GM12864 (cell line): ENCODE results near the gene INO80E.

Experiments
- DNase-seq: peaks from one replicate; pipeline ENCODE4 v3.0.0-alpha.2; 2011; ENCODE audit warnings: low read depth
- H3K4me3 ChIP-seq: 2 replicates; pipeline ENCODE4 v1.5.1; 2011; ENCODE audit warnings: mild to moderate bottlenecking, low read depth, low read length, control low read depth
- CTCF ChIP-seq: IDR thresholded peaks from 2 replicates; pipeline ENCODE4 v1.5.1; 2011; ENCODE audit warnings: low read depth, mild to moderate bottlenecking, moderate library complexity, low read length, control low read depth, inconsistent platforms; ENCODE audit errors: missing control alignments

Gene INO80E

GRCh38 chr16:29977063-29977825, 18.8 kb upstream of the INO80E start:
- no peak overlapping the region for H3K4me3 ChIP-seq
- no peak for TF ChIP-seq CTCF
- DNase-seq = no peak

- TF ChIP-seq CTCF = no peak
- H3K4me3 ChIP-seq = no peak overlapping the region
- DNase-seq = no peak
These were observed 18.0 kb upstream of the INO80E start for GRCh38 chr16:29978081-29978480.

- H3K4me3 ChIP-seq = no peak overlapping the region
- TF ChIP-seq CTCF = no peak
- no peak for DNase-seq
These were observed 17.3 kb upstream of the INO80E start for GRCh38 chr16:29978564-29979270.

GRCh38 chr16:29982560-29983419, 13.3 kb upstream of the INO80E start:
- no peak for TF ChIP-seq CTCF
- H3K4me3 ChIP-seq = no peak overlapping the region
- DNase-seq = no peak

GRCh38 chr16:29983420-29984136, 12.5 kb upstream of the INO80E start:
- TF ChIP-seq CTCF = no peak
- no peak overlapping the region for H3K4me3 ChIP-seq
- DNase-seq = no peak

- H3K4me3 ChIP-seq = no peak overlapping the region
- no peak for TF ChIP-seq CTCF
- DNase-seq = no peak
These were observed 11.8 kb upstream of the INO80E start for GRCh38 chr16:29984137-29984763.
